Nephron progenitor cell (in vitro differentiated cells): ENCODE measurements around the gene RABGGTA.

ENCODE experiments used
- DNase-seq: peaks from one replicate; pipeline ENCODE4 v3.0.0; 2021
- H3K27ac Mint-ChIP-seq: 2 replicates; pipeline ENCODE4 v1.8.0; 2021; ENCODE audit warnings: mild to moderate bottlenecking, moderate library complexity, mixed read lengths
- H3K27me3 Mint-ChIP-seq: 2 replicates; pipeline ENCODE4 v1.8.0; 2021; ENCODE audit warnings: mild to moderate bottlenecking, low read depth, mixed read lengths; ENCODE audit not compliant: poor library complexity
- H3K36me3 Mint-ChIP-seq: 2 replicates; pipeline ENCODE4 v1.8.0; 2021; ENCODE audit warnings: low read depth, mixed read lengths
- H3K4me1 Mint-ChIP-seq: 2 replicates; pipeline ENCODE4 v1.8.0; 2021; ENCODE audit warnings: mixed read lengths
- H3K4me3 Mint-ChIP-seq: 2 replicates; pipeline ENCODE4 v1.8.0; 2021; ENCODE audit warnings: mild to moderate bottlenecking, moderate library complexity, mixed read lengths
- H3K9me3 Mint-ChIP-seq: 2 replicates; pipeline ENCODE4 v1.8.0; 2021; ENCODE audit warnings: mild to moderate bottlenecking, moderate library complexity, mixed read lengths
- TF ChIP-seq, protein P1 (sequence below): fragments of 200-600 bp; sonication (generic); IDR thresholded peaks from 2 replicates; pipeline ENCODE4 v1.5.0; 2021; ENCODE audit warnings: antibody characterized with exemption

Gene RABGGTA, protein sequence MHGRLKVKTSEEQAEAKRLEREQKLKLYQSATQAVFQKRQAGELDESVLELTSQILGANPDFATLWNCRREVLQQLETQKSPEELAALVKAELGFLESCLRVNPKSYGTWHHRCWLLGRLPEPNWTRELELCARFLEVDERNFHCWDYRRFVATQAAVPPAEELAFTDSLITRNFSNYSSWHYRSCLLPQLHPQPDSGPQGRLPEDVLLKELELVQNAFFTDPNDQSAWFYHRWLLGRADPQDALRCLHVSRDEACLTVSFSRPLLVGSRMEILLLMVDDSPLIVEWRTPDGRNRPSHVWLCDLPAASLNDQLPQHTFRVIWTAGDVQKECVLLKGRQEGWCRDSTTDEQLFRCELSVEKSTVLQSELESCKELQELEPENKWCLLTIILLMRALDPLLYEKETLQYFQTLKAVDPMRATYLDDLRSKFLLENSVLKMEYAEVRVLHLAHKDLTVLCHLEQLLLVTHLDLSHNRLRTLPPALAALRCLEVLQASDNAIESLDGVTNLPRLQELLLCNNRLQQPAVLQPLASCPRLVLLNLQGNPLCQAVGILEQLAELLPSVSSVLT

DNA sequence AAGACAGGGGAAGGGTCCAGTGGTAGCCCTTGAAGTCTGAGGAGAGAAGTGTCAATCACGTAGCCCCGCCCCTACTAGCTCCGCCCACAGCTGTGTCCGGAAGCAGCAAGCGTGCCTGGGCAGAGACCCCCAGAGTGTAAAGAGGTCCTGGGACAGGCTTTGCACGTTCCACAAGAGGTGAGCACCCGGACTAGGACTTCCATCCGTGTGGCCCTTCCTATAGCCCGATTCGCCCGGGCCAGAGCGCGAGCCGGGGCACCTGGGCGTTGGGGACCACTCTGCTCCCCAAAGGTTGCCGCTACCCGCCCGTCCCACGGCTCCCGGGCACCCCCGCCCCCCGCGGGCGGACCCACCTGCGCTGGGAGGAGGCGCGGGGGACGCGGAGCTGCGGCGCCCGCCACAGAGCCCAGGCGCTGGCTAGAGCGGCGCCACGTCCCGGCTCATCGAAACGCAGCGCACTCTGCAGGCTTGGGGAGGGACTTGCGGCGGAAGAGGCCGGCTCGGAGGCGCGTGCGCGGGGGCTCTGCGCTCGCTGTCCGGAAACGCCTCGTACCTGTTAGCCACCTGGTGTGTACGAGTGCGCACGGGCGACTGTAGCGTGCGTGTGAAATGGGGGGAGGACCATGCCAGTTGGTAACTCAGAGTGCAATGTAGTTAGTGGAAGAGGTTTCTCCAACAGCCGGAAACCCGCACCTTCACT, at the start of gene RABGGTA:
TSS of gene RABGGTA (minus strand) at position 464 of the 700 bp plus-strand sequence. CDS start 482 bp downstream, outside the sequence.
- no peaks in the 10 kb centered on the region for H3K9me3 Mint-ChIP-seq
- peaks cover 10% of the 10 kb centered on the region for H3K36me3 Mint-ChIP-seq
- TF ChIP-seq, protein P1, sequence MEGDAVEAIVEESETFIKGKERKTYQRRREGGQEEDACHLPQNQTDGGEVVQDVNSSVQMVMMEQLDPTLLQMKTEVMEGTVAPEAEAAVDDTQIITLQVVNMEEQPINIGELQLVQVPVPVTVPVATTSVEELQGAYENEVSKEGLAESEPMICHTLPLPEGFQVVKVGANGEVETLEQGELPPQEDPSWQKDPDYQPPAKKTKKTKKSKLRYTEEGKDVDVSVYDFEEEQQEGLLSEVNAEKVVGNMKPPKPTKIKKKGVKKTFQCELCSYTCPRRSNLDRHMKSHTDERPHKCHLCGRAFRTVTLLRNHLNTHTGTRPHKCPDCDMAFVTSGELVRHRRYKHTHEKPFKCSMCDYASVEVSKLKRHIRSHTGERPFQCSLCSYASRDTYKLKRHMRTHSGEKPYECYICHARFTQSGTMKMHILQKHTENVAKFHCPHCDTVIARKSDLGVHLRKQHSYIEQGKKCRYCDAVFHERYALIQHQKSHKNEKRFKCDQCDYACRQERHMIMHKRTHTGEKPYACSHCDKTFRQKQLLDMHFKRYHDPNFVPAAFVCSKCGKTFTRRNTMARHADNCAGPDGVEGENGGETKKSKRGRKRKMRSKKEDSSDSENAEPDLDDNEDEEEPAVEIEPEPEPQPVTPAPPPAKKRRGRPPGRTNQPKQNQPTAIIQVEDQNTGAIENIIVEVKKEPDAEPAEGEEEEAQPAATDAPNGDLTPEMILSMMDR = peak; percentile 54
- H3K27ac Mint-ChIP-seq = peak within 1 kb of the TSS; percentile 89
- H3K4me1 Mint-ChIP-seq = peaks cover 22% of the 10 kb centered on the region
- peak; percentile 91 for DNase-seq
- H3K27me3 Mint-ChIP-seq = peaks cover 6% of the 10 kb centered on the region
- H3K4me3 Mint-ChIP-seq = peak within 1 kb of the TSS; percentile 87

DNA sequence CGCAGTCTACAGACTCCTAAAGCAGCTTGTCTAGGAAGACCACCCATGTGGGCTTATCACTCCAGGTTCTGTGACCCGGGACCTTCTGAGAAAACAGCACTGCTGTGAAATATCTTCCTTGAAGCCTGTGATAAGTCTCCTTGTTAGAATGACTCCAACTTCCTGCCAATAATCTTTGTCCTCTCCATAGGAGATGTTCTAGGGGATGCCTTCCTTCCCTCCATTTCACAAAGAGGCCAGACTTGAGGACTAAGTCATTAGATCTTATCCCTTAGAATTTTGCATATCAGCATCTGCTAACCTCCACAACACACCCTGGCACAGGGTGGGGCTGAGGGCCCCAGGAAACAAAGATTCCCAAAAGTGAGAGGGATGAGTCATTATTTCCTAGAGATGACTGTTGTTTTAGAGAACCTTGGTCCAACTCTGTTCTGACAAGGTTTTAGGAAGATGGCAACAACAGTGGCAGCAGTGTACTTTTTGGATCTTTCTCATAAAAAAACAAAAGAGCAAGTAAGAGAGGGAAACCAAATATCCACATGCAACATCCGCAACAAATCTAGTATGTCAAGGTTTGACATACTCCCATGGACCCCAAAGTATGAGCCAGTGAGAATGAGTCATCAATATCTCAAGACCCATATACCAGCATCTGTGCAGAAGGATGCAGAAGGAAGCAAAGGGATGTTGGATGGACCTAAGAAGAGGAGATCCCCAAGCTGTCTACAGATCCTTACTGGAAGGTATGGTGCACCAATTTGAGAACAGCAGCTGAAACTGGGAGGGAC, 45.9 kb upstream of the RABGGTA start:
- Mint-ChIP-seq H3K36me3 (peaks cover 1% of the 10 kb centered on the region), H3K27ac (no peak overlapping the region), H3K4me1 (peaks cover 32% of the 10 kb centered on the region), H3K4me3 (no peak overlapping the region), H3K9me3 (no peaks in the 10 kb centered on the region), H3K27me3 (peaks cover 54% of the 10 kb centered on the region)
- no peak for DNase-seq
- TF ChIP-seq, protein P1 = no peak

DNA sequence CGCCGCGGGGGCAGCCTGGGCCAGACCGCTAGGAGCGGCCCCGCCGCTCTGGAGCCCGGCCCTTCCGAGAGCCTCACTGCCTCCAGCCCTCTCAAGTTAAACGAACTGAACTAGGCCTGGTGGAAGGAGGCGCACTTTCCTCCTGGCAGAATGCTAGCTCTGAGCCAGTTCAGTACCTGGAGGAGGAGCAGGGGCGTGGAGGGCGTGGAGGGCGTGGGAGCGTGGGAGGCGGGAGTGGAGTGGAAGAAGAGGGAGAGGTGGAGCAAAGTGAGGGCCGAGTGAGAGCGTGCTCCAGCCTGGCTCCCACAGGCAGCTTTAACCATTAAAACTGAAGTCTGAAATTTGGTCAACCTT, 45.2 kb upstream of the RABGGTA start:
- Mint-ChIP-seq H3K4me1 (peaks cover 27% of the 10 kb centered on the region), H3K27ac (no peak overlapping the region), H3K36me3 (peaks cover 4% of the 10 kb centered on the region), H3K9me3 (no peaks in the 10 kb centered on the region), H3K27me3 (peaks cover 46% of the 10 kb centered on the region), H3K4me3 (no peak overlapping the region)
- no peak for DNase-seq
- TF ChIP-seq, protein P1 = no peak

DNA sequence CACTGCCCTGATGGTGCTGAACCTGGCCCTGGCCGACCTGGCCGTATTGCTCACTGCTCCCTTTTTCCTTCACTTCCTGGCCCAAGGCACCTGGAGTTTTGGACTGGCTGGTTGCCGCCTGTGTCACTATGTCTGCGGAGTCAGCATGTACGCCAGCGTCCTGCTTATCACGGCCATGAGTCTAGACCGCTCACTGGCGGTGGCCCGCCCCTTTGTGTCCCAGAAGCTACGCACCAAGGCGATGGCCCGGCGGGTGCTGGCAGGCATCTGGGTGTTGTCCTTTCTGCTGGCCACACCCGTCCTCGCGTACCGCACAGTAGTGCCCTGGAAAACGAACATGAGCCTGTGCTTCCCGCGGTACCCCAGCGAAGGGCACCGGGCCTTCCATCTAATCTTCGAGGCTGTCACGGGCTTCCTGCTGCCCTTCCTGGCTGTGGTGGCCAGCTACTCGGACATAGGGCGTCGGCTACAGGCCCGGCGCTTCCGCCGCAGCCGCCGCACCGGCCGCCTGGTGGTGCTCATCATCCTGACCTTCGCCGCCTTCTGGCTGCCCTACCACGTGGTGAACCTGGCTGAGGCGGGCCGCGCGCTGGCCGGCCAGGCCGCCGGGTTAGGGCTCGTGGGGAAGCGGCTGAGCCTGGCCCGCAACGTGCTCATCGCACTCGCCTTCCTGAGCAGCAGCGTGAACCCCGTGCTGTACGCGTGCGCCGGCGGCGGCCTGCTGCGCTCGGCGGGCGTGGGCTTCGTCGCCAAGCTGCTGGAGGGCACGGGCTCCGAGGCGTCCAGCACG, 44.6 kb upstream of the RABGGTA start:
- Mint-ChIP-seq H3K27ac (peak overlapping the region; percentile 26), H3K4me1 (peaks cover 26% of the 10 kb centered on the region), H3K4me3 (no peak overlapping the region), H3K9me3 (no peaks in the 10 kb centered on the region), H3K36me3 (peaks cover 4% of the 10 kb centered on the region), H3K27me3 (peaks cover 45% of the 10 kb centered on the region)
- DNase-seq = no peak
- TF ChIP-seq, protein P1 = no peak

DNA sequence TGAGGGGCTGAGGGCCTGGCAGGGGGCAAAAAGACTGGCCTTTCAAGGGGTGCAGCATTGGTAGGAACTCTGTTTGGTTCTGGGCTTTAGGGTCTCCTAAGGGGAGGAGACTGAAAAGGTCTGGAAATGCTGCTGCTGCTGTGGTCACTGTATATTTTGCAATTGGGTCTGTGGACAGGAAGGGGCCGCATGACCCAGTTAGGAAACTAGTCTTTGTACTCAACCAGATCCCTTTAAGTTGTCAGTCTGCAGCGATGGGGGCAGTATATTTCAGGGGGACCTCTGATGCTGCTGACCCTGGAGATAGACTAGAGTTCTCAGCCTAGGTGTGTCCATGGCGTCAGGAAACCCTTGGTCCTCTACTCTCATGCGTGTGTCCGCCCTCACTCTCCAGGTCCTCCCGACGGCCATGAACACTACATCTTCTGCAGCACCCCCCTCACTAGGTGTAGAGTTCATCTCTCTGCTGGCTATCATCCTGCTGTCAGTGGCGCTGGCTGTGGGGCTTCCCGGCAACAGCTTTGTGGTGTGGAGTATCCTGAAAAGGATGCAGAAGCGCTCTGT, 43.9 kb upstream of the RABGGTA start:
- Mint-ChIP-seq H3K27me3 (peaks cover 43% of the 10 kb centered on the region), H3K27ac (peak overlapping the region; percentile 39), H3K4me3 (no peak overlapping the region), H3K36me3 (peaks cover 5% of the 10 kb centered on the region), H3K4me1 (peaks cover 24% of the 10 kb centered on the region), H3K9me3 (no peaks in the 10 kb centered on the region)
- TF ChIP-seq, protein P1 = no peak
- no peak for DNase-seq
